ENCODE results near the gene ZKSCAN4. TPM values are rescaled to one million over a fixed set of nuclear protein-coding genes. Genes with fewer than 3 reads are reported as not detected.

The ZKSCAN4 gene
- polyA plus RNA-seq (ENCODE audit: insufficient read length): 6.1 TPM

GRCh38 chr6:28252009-28252975 lies at the start of gene ZKSCAN4:
Gene ZKSCAN4 (minus strand): TSS chr6:28252269. CDS start chr6:28251980, 289 bp downstream.
- peak; percentile 89 for DNase-seq

GRCh38 chr6:28296520-28297060 lies 44.5 kb upstream of the ZKSCAN4 start:
- no peak for DNase-seq

GRCh38 chr6:28295326-28295725 lies 43.3 kb upstream of the ZKSCAN4 start:
- DNase-seq: no peak

GRCh38 chr6:28291573-28291972 lies 39.5 kb upstream of the ZKSCAN4 start:
- no peak for DNase-seq

- no peak for DNase-seq
Observed at GRCh38 chr6:28282926-28283325, 30.9 kb upstream of the ZKSCAN4 start.

- DNase-seq: peak; percentile 43
Observed at GRCh38 chr6:28281288-28282064, 29.4 kb upstream of the ZKSCAN4 start, which contains the start of gene PGBD1. Gene PGBD1 (plus strand): TSS chr6:28281572. CDS start chr6:28283814, 2,242 bp downstream.

GRCh38 chr6:28280595-28281287 lies 28.7 kb upstream of the ZKSCAN4 start:
- no peak for DNase-seq

GRCh38 chr6:28277746-28278145 lies 25.7 kb upstream of the ZKSCAN4 start:
- DNase-seq: no peak

- no peak for DNase-seq
Observed at GRCh38 chr6:28274888-28275287, 22.8 kb upstream of the ZKSCAN4 start.

- DNase-seq: no peak
Observed at GRCh38 chr6:28269492-28269891, 17.4 kb upstream of the ZKSCAN4 start.

- no peak for DNase-seq
Observed at GRCh38 chr6:28267695-28268059, 15.6 kb upstream of the ZKSCAN4 start.

GRCh38 chr6:28266962-28267694 lies 15.1 kb upstream of the ZKSCAN4 start, which contains the start of gene ZSCAN26:
Gene ZSCAN26 (plus strand): TSS chr6:28267143. CDS start chr6:28271920, 4,777 bp downstream.
- peak; percentile 92 for DNase-seq

- no peak for DNase-seq
Observed at GRCh38 chr6:28266563-28266961, 14.5 kb upstream of the ZKSCAN4 start.

GRCh38 chr6:28264834-28265401 lies 12.8 kb upstream of the ZKSCAN4 start:
- no peak for DNase-seq

GRCh38 chr6:28263922-28264321 lies 11.9 kb upstream of the ZKSCAN4 start:
- DNase-seq: no peak

GRCh38 chr6:28258877-28259777 lies 7.1 kb upstream of the ZKSCAN4 start, which contains the start of gene NKAPL:
Gene NKAPL (plus strand): TSS chr6:28259297. CDS start chr6:28259372, 75 bp downstream.
- DNase-seq: peak; percentile 68

GRCh38 chr6:28257042-28257441 lies 5.0 kb upstream of the ZKSCAN4 start:
- DNase-seq: no peak

GRCh38 chr6:28254121-28254519 lies 2.1 kb upstream of the ZKSCAN4 start:
- DNase-seq: no peak

- no peak for DNase-seq
Observed at GRCh38 chr6:28251661-28252008, 434 bp downstream of the ZKSCAN4 start.

- no peak for DNase-seq
Observed at GRCh38 chr6:28250747-28251146, 1.3 kb downstream of the ZKSCAN4 start.

Data from hindlimb muscle (tissue), 1 donor.